Activated T-helper 17 cell treated with anti-CD3 and anti-CD28 coated beads, Interleukin-2, amount 50 U/mL, for 72 hours (primary cell): ENCODE measurements around the gene CCSER1. TPM values are rescaled to one million over a fixed set of nuclear protein-coding genes. Genes with fewer than 3 reads are reported as not detected.

Experiments
- ATAC-seq: fragments of 150-1000 bp; cut with Tn5 transposase; replicated peaks from 2 replicates; pipeline ENCODE4 v1.10.0; 2021; ENCODE audit warnings: mild to moderate bottlenecking, moderate library complexity
- H3K27ac Mint-ChIP-seq: one replicate; pipeline ENCODE4 v1.8.0; 2022; ENCODE audit warnings: mixed read lengths
- H3K27me3 Mint-ChIP-seq: one replicate; pipeline ENCODE4 v1.8.0; 2022; ENCODE audit warnings: mixed read lengths
- H3K36me3 Mint-ChIP-seq: one replicate; pipeline ENCODE4 v1.8.0; 2022; ENCODE audit warnings: low read depth, mild to moderate bottlenecking, mixed read lengths
- H3K4me1 Mint-ChIP-seq: one replicate; pipeline ENCODE4 v1.8.0; 2022; ENCODE audit warnings: mixed read lengths
- H3K4me3 Mint-ChIP-seq: one replicate; pipeline ENCODE4 v1.8.0; 2022; ENCODE audit warnings: mild to moderate bottlenecking, mixed read lengths
- H3K9me3 Mint-ChIP-seq: one replicate; pipeline ENCODE4 v1.8.0; 2022; ENCODE audit warnings: mixed read lengths
- total RNA-seq, 2 donors: library from RNA; stranded (reverse); gene quantifications; one replicate each; pipeline ENCODE4 v1.2.3, GENCODE V29; 2022

Gene CCSER1
- total RNA-seq, 2 donors from 2014 or later = 0.64 to 0.78 TPM

DNA sequence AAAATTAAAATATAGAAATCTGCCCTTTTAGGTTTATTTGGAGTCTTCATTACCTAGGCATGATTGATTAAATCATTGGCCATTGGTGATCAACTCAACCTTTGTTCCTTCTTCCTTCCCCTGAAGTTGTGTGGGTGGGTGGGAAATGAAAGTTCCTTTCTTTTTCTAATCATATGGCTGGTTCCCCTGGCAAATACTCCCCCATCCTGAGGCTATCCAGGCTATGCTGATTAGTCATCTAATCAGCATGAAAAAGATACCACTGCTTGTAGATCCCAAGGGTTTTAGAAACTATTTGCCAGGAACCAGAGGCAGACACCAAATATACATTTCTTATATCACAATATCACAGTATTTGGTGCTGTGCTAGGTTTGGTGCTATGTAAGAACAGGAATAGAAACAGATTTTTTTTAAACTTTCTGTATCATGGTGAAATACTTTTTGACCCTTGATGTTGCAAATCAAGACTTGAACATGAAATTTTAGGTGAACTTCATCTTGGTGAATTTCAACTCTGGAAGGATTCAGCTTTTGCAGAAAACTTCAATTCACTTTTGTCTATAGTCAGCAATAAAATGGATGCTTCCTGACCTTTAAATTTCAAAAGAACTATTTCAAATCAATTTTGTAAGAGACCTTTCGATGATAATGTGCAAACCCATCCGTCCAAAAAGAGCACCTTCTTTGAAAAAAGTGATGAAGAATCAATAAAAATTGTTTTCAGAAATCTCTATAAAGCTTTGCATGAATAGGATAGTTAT, 71.1 kb downstream of the CCSER1 start:
- no peak overlapping the region for H3K27ac Mint-ChIP-seq
- H3K4me3 Mint-ChIP-seq = no peak overlapping the region
- H3K27me3 Mint-ChIP-seq = no peaks in the 10 kb centered on the region
- no peaks in the 10 kb centered on the region for H3K36me3 Mint-ChIP-seq
- H3K4me1 Mint-ChIP-seq = no peaks in the 10 kb centered on the region
- no peaks in the 10 kb centered on the region for H3K9me3 Mint-ChIP-seq
- no peak for ATAC-seq

DNA sequence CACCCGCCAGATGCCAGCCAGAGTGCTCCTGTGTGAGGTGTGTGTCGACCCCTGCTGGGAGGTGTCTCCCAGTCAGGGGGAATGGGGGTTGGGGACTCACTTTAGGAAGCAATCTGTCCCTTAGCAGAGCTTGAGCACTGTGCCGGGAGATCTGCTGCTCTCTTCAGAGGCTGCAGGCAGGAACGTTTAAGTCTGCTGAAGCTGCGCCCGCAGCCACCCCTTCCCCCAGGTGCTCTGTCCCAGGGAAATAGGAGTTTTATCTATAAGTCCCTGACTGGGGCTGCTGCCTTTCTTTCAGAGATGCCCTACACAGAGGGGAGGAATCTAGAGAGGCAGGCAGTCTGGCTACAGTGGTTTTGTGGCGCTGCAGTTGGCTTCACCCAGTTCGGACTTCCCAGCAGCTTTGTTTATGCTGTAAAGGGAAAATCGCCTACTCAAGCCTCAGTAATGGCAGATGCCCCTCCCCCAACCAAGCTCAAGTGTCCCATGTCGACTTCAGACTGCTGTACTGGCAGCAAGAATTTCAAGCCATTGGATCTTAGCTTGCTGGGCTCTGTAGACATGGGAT, 80.8 kb downstream of the CCSER1 start:
- ATAC-seq = no peak
- Mint-ChIP-seq H3K4me1 (no peaks in the 10 kb centered on the region), H3K27me3 (no peaks in the 10 kb centered on the region), H3K4me3 (no peak overlapping the region), H3K36me3 (no peaks in the 10 kb centered on the region), H3K27ac (no peak overlapping the region), H3K9me3 (peaks cover 4% of the 10 kb centered on the region)

DNA sequence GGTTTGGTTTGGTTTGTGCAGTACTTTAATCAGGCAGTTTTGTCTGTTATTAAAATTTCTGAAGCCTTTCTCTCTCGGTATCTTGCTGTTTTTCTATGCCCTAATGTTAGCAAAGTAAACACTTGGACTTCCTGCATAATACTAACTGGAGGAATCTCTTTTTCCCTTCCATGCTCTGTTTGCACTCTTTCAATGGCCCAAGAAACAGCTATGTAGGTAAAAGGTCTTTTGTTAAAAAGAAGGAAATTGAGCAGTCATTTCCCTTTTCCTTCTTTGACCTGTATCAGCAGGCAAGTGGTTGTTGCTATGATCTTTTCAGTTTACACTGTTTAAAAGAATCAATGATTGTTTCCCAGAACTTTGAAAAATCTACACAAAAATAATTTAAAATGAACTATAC, 82.7 kb downstream of the CCSER1 start:
- Mint-ChIP-seq H3K27me3 (no peaks in the 10 kb centered on the region), H3K27ac (no peak overlapping the region), H3K36me3 (no peaks in the 10 kb centered on the region), H3K4me3 (no peak overlapping the region), H3K4me1 (no peaks in the 10 kb centered on the region), H3K9me3 (peaks cover 4% of the 10 kb centered on the region)
- no peak for ATAC-seq

DNA sequence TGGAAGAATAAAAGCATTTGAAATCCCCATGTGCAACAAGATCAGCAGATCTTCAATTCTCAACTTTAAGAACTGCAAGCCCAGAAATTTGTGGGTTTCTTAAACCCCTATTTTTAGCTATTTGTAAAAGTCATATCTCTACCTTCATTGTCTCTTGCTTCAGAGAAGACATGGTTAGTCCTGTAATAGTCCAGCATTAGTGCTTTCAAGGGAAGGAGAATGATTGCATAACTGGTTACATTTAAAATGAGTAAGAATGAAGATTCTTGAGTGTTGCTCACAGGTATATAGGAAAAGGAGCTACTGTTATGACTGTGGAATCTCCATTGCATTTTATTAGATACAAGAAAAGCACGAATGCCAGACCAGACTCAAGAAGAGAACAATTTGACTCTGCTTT, 84.0 kb downstream of the CCSER1 start:
- H3K4me3 Mint-ChIP-seq = no peak overlapping the region
- H3K27me3 Mint-ChIP-seq = no peaks in the 10 kb centered on the region
- no peak overlapping the region for H3K27ac Mint-ChIP-seq
- H3K36me3 Mint-ChIP-seq = no peaks in the 10 kb centered on the region
- peaks cover 2% of the 10 kb centered on the region for H3K9me3 Mint-ChIP-seq
- no peaks in the 10 kb centered on the region for H3K4me1 Mint-ChIP-seq
- no peak for ATAC-seq

DNA sequence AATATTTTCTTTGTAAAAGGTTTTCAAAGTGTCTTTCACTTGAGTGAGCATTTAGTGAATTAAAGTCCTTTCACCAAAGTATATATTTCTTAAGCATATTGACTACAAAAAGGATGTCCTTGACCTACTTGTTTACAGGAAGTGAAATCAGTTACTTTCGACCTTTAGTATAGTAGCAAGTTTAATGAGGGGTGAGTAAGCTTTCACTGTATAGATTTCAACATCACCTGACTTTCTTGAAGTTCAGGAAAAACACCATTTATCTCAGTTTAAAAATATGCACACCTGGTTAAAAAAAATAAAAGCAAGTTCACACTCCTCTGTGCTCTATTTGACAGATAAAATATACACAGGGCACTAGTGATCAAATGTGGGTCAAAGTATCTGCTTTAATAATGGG, 88.1 kb downstream of the CCSER1 start:
- no peaks in the 10 kb centered on the region for H3K9me3 Mint-ChIP-seq
- no peak overlapping the region for H3K27ac Mint-ChIP-seq
- H3K4me3 Mint-ChIP-seq = no peak overlapping the region
- no peaks in the 10 kb centered on the region for H3K36me3 Mint-ChIP-seq
- H3K27me3 Mint-ChIP-seq = peaks cover 4% of the 10 kb centered on the region
- no peaks in the 10 kb centered on the region for H3K4me1 Mint-ChIP-seq
- ATAC-seq = no peak

DNA sequence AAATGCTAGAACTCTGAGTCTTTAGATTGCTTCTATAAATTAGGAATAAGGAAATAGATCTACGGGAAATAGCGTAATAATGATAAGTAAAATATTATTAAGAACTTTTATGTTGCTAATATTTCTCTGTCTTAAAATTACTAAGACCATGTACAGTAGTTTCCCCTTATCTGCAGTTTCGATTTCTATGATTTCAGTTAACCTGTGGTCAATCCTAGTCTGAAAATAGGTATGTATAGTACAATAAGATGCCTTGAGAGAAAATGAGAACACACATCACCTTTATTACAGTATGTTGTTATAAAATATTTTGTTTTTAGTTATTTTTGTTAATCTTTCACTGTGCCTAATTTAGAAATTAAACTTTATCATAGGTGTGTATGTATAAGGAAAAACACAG, 92.6 kb downstream of the CCSER1 start:
- Mint-ChIP-seq H3K9me3 (no peaks in the 10 kb centered on the region), H3K4me3 (no peak overlapping the region), H3K27me3 (peaks cover 4% of the 10 kb centered on the region), H3K36me3 (no peaks in the 10 kb centered on the region), H3K4me1 (no peaks in the 10 kb centered on the region), H3K27ac (no peak overlapping the region)
- no peak for ATAC-seq

DNA sequence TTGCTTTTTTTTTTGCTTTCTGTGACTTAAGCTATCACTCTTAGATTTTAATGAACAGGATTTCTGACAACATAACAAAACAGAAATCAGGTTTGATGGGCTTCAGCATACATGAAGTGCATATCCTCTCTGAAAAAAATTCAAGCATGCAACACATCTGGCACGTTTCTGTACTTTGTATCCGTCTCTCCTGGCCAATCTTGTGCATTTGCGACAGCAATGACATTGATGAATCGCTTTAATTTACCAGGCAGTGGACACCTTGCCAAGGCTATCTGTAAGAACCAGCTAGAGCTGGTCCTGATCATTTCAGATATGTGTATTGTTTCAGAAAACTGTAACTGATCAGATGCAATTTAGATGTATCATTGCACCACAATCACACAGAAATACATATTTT, 93.3 kb downstream of the CCSER1 start:
- H3K27ac Mint-ChIP-seq = no peak overlapping the region
- peaks cover 4% of the 10 kb centered on the region for H3K27me3 Mint-ChIP-seq
- H3K36me3 Mint-ChIP-seq = no peaks in the 10 kb centered on the region
- no peaks in the 10 kb centered on the region for H3K4me1 Mint-ChIP-seq
- H3K4me3 Mint-ChIP-seq = no peak overlapping the region
- no peak for ATAC-seq
- H3K9me3 Mint-ChIP-seq = no peaks in the 10 kb centered on the region

DNA sequence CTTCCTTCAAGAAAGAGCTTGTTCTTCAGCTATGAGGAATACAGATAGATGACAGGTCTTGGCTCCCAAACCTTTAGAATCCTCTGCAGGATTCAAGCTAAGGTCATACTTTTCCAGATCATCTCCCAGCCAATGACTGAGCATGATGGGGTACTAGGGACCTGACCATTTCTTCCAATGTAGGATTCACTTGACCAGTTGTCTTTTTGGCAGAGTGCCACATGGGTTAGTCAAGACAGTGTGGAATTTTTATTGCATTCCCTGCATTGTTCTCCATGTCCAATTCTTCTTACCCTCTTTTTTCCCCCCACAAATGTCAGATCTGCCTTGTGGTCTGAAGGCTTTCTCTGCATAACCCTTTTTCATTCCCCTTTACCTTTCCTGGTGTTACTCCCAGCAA, 99.5 kb downstream of the CCSER1 start:
- no peaks in the 10 kb centered on the region for H3K4me1 Mint-ChIP-seq
- no peak overlapping the region for H3K27ac Mint-ChIP-seq
- no peaks in the 10 kb centered on the region for H3K9me3 Mint-ChIP-seq
- no peak overlapping the region for H3K4me3 Mint-ChIP-seq
- no peak for ATAC-seq
- H3K27me3 Mint-ChIP-seq = no peaks in the 10 kb centered on the region
- no peaks in the 10 kb centered on the region for H3K36me3 Mint-ChIP-seq

DNA sequence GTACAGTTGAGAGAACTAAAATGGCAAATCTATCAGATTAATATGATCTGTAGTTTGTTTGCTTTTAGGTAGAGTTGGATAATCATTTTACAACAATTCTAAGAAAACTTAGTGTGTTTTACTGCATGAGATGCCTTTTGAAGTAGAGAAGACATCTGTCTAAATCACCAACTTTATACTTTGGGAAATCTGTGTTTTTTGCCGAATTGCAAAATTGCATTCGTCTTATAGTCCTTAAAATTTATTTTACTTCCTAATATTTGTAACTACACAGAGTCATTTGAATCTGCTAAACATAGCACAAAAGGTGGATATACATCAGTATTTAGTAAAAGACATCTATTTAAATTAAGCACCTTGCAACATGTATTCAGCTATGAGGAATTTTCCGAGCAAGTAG, 100.0 kb downstream of the CCSER1 start:
- no peaks in the 10 kb centered on the region for H3K36me3 Mint-ChIP-seq
- H3K9me3 Mint-ChIP-seq = no peaks in the 10 kb centered on the region
- no peak overlapping the region for H3K4me3 Mint-ChIP-seq
- no peak for ATAC-seq
- no peaks in the 10 kb centered on the region for H3K4me1 Mint-ChIP-seq
- H3K27ac Mint-ChIP-seq = no peak overlapping the region
- no peaks in the 10 kb centered on the region for H3K27me3 Mint-ChIP-seq

DNA sequence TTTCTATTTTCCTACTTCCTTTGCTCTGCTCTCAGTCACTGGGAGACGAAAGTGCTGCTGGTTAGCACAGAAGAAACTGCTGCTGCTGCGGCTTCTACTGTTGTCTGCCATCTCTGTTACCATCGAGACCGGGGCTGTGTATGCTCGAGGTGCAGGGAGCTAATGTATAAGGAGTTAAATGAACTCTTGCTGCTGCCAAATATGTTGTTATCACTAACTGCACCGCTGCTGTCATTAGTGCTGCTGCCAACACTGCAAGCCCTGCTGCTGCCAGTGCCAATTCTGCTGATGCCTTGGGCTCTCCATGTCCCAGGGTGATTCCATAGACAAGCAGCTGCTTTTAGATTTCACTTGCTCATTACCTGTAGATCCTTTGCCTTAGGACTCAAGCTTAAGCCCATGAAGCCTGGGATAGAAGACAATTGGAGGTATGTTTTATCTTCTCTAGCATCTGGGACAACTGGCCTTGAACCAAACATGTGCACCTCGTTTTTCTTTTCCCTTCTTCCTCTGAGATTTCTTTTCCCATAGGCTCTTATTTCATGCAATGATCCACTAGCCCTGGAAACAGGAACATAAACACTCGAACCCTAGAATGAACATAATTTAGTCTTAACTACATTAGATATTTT, 107.8 kb downstream of the CCSER1 start:
- Mint-ChIP-seq H3K36me3 (no peaks in the 10 kb centered on the region), H3K27me3 (no peaks in the 10 kb centered on the region), H3K4me3 (no peak overlapping the region), H3K27ac (no peak overlapping the region), H3K9me3 (no peaks in the 10 kb centered on the region), H3K4me1 (no peaks in the 10 kb centered on the region)
- no peak for ATAC-seq

DNA sequence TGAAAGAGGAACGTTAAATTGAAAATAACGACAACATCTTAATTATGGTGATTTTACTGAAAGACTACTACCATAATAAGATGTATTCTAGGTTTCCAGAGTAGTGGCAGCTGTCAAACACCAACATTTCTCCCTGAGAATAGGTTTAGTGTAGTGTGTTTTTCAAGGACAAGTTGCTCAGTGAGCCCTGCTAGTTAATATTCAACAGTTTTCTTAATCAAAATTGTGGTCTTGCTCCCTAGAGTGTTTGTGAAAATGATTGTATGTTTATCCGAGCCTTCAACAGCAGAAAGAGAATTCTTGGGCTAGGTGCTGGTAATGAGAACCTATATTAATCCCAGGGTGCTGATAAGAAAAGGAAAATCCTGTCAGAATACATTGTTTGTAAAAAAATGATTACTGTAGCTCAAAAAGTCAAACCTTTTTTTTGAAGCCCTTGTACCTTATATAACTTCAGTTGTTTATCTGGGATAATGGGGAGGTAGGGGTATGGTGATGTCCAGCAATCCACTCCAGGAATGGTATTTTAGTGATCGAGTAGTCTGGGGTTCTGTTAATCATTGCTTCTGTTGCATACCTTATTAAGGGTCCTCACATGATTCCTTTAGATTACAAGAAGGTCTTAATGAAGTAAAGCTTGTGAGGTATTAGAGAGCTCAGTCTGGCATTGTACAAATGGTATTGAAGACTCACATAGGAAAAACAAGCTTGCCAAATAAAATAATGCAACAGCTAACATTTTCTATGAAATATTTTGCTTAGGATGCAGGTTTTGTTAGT, 110.7 kb downstream of the CCSER1 start:
- no peak for ATAC-seq
- H3K4me1 Mint-ChIP-seq = no peaks in the 10 kb centered on the region
- no peak overlapping the region for H3K4me3 Mint-ChIP-seq
- H3K27ac Mint-ChIP-seq = no peak overlapping the region
- H3K36me3 Mint-ChIP-seq = no peaks in the 10 kb centered on the region
- H3K27me3 Mint-ChIP-seq = no peaks in the 10 kb centered on the region
- H3K9me3 Mint-ChIP-seq = no peaks in the 10 kb centered on the region

DNA sequence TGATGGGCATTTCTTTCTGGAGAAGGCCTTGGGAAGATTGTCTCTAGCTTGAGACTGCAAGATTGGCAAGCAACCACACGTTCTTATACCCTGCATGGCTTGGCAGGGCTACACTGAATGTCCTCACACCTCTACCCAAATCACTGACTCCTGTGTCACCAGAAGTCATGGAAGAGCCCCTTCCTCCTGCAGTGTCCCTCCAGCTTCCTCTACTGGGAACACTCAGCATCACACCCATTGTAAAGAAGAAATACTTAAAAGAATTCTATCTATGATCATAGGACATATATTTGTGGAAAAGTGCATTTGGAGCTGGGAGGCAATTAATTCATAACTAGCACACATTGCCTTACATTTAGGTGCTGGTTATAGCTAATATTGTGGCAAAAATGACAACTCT, 113.1 kb downstream of the CCSER1 start:
- Mint-ChIP-seq H3K27ac (no peak overlapping the region), H3K4me3 (no peak overlapping the region), H3K36me3 (no peaks in the 10 kb centered on the region), H3K4me1 (no peaks in the 10 kb centered on the region), H3K27me3 (no peaks in the 10 kb centered on the region), H3K9me3 (no peaks in the 10 kb centered on the region)
- no peak for ATAC-seq

DNA sequence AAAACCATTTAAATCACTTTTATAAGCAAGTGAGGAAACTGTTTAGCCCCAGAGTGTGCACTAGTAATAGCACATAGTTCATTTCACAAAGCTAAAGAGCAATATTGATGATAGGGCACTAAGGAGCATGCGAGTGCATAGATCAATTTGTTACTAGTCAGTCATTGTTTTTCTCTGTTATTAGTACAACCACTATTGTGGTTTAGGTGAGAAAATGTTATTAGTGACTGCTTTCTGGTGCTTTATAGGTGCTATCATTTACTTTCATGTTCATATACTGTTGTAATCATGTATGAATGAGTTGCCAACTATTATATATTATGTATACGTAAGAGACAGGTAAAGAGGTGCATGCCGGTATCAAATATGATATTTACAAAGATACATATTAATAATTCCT, 113.8 kb downstream of the CCSER1 start:
- no peak overlapping the region for H3K4me3 Mint-ChIP-seq
- no peaks in the 10 kb centered on the region for H3K36me3 Mint-ChIP-seq
- H3K27ac Mint-ChIP-seq = no peak overlapping the region
- no peak for ATAC-seq
- H3K27me3 Mint-ChIP-seq = no peaks in the 10 kb centered on the region
- no peaks in the 10 kb centered on the region for H3K4me1 Mint-ChIP-seq
- H3K9me3 Mint-ChIP-seq = no peaks in the 10 kb centered on the region

DNA sequence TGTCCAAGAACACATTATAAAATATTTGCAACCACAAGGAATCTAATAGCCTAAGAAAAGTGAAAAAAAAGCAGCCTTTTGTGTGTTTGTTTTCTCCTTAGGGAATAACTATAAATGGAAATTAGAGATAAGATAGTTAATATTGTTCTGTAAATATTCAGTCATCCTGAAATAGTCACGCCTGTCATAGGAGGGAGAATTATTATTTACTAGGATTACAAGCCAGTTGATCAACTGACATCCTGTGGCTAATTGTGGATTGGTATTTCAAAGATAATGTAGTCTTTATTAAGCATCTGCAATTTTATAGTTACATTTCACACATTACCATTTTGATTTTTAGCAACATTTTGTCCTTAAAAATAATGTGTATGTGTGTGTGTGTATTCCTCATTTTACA, 118.6 kb downstream of the CCSER1 start:
- Mint-ChIP-seq H3K36me3 (no peaks in the 10 kb centered on the region), H3K27me3 (no peaks in the 10 kb centered on the region), H3K4me1 (no peaks in the 10 kb centered on the region), H3K27ac (no peak overlapping the region), H3K9me3 (no peaks in the 10 kb centered on the region), H3K4me3 (no peak overlapping the region)
- ATAC-seq = no peak

DNA sequence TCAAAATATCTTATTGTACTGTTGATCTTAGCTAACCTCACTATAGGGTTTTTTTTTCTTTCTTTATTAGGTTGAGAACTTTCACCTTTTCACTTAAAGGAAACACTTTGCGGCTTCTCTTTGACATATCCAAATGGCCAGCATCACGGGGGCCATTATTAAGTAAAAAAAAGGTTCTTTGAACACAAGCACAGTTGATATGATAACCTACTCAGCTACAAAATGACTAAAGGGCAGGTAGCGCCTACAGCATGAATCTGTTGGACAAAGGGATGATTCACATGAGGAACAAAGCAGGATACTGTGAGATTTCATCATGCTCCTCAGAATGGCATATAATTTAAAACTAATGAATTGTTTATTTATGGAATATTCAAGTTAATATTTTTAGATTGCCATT, 119.6 kb downstream of the CCSER1 start:
- H3K27me3 Mint-ChIP-seq = no peaks in the 10 kb centered on the region
- H3K27ac Mint-ChIP-seq = no peak overlapping the region

More for the DNA sequence above, 119.6 kb downstream of the CCSER1 start:
- no peaks in the 10 kb centered on the region for H3K9me3 Mint-ChIP-seq
- H3K4me3 Mint-ChIP-seq = no peak overlapping the region
- H3K36me3 Mint-ChIP-seq = no peaks in the 10 kb centered on the region
- no peak for ATAC-seq
- no peaks in the 10 kb centered on the region for H3K4me1 Mint-ChIP-seq
